Measurements from ENCODE around the gene ZNF385C.

DNA sequence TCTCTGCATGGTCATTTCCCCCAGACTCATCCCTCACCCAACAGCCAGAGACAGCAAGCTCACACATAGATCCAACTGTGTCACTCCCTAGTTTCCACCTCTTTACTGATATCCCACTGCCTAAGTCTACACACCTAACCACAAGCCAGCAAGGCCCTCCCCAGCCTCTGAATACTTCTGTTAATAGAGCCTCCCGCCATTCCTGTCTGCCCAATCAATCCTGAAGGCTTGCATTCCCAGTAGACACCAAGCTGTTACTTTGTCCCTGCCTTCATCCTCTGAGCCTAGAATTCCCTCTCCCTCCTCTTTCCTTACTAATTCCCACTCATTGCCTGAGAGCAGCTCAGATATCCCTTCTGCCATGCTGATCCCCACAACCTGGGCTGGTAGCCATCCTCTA is 52.6 kb downstream of the ZNF385C start:
- TF ChIP-seq, protein P1, sequence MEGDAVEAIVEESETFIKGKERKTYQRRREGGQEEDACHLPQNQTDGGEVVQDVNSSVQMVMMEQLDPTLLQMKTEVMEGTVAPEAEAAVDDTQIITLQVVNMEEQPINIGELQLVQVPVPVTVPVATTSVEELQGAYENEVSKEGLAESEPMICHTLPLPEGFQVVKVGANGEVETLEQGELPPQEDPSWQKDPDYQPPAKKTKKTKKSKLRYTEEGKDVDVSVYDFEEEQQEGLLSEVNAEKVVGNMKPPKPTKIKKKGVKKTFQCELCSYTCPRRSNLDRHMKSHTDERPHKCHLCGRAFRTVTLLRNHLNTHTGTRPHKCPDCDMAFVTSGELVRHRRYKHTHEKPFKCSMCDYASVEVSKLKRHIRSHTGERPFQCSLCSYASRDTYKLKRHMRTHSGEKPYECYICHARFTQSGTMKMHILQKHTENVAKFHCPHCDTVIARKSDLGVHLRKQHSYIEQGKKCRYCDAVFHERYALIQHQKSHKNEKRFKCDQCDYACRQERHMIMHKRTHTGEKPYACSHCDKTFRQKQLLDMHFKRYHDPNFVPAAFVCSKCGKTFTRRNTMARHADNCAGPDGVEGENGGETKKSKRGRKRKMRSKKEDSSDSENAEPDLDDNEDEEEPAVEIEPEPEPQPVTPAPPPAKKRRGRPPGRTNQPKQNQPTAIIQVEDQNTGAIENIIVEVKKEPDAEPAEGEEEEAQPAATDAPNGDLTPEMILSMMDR (IDR thresholded peaks at IDR 0.05; ENCODE audit: insufficient read depth, low read length), result no peak
- TF ChIP-seq POLR2AphosphoS5 (IDR thresholded peaks at IDR 0.05; ENCODE audit: low read depth), result no peak
